ENCODE results near the gene KCMF1. TPM values are rescaled to one million over a fixed set of nuclear protein-coding genes. Genes with fewer than 3 reads are reported as not detected.
"Not testable (repeated sequence)": the region's sequence is repeated elsewhere in the genome, so short reads cannot be mapped to it uniquely, and the experiment has no call there.

KCMF1 gene
- 56.8 TPM for polyA plus RNA-seq (ENCODE audit: insufficient read length)
- long read RNA-seq, donor 1, full-length matches to known transcripts: 7 of 38 reads
- long read RNA-seq, donor 1, partial matches to known transcripts: 31 of 38 reads
- long read RNA-seq, donor 1, other reads (novel, unspliced or antisense): 0 of 38 reads
- long read RNA-seq, donor 2, full-length matches to known transcripts: 8 of 14 reads
- long read RNA-seq, donor 2, partial matches to known transcripts: 6 of 14 reads
- long read RNA-seq, donor 2, other reads (novel, unspliced or antisense): 0 of 14 reads
- long read RNA-seq, donor 3, full-length matches to known transcripts: 7 of 25 reads
- long read RNA-seq, donor 3, partial matches to known transcripts: 18 of 25 reads
- long read RNA-seq, donor 3, other reads (novel, unspliced or antisense): 0 of 25 reads
- long read RNA-seq, donor 4: 0 reads
- long read RNA-seq, donor 5, full-length matches to known transcripts: 21 of 21 reads
- long read RNA-seq, donor 5, partial matches to known transcripts: 0 of 21 reads
- long read RNA-seq, donor 5, other reads (novel, unspliced or antisense): 0 of 21 reads
- long read RNA-seq, donor 6, full-length matches to known transcripts: 5 of 22 reads
- long read RNA-seq, donor 6, partial matches to known transcripts: 17 of 22 reads
- long read RNA-seq, donor 6, other reads (novel, unspliced or antisense): 0 of 22 reads
- long read RNA-seq, donor 7, full-length matches to known transcripts: 16 of 35 reads
- long read RNA-seq, donor 7, partial matches to known transcripts: 19 of 35 reads
- long read RNA-seq, donor 7, other reads (novel, unspliced or antisense): 0 of 35 reads
- long read RNA-seq, donor 8, full-length matches to known transcripts: 4 of 9 reads
- long read RNA-seq, donor 8, partial matches to known transcripts: 5 of 9 reads
- long read RNA-seq, donor 8, other reads (novel, unspliced or antisense): 0 of 9 reads

- peak; percentile 60 for DNase-seq
Observed at GRCh38 chr2:84970868-84971509, at the start of gene KCMF1. Gene KCMF1, plus strand, starts transcription at chr2:84971161. Its CDS starts 291 bp downstream, at chr2:84971452.

GRCh38 chr2:84923009-84923408, 48.0 kb upstream of the KCMF1 start:
- DNase-seq: no peak

- DNase-seq: no peak
Observed at GRCh38 chr2:84924173-84925106, 46.5 kb upstream of the KCMF1 start.

GRCh38 chr2:84925336-84925723, 45.6 kb upstream of the KCMF1 start:
- no peak for DNase-seq

- peak; percentile 91 for DNase-seq
Observed at GRCh38 chr2:84925724-84926376, 45.1 kb upstream of the KCMF1 start.

GRCh38 chr2:84927275-84927627, 43.7 kb upstream of the KCMF1 start:
- DNase-seq: no peak

GRCh38 chr2:84931384-84931821, 39.6 kb upstream of the KCMF1 start:
- DNase-seq: no peak

- DNase-seq: no peak
Observed at GRCh38 chr2:84938194-84938879, 32.6 kb upstream of the KCMF1 start.

GRCh38 chr2:84939426-84940087, 31.4 kb upstream of the KCMF1 start:
- no peak for DNase-seq

GRCh38 chr2:84940088-84940470, 30.9 kb upstream of the KCMF1 start:
- DNase-seq: no peak

GRCh38 chr2:84940831-84941412, 30.0 kb upstream of the KCMF1 start:
- DNase-seq: no peak

GRCh38 chr2:84942166-84942565, 28.8 kb upstream of the KCMF1 start:
- DNase-seq: no peak

GRCh38 chr2:84942964-84943421, 28.0 kb upstream of the KCMF1 start:
- no peak for DNase-seq

- no peak for DNase-seq
Observed at GRCh38 chr2:84944295-84944909, 26.6 kb upstream of the KCMF1 start.

- DNase-seq: not testable (repeated sequence)
Observed at GRCh38 chr2:84945838-84946203, 25.1 kb upstream of the KCMF1 start.

- DNase-seq: no peak
Observed at GRCh38 chr2:84946204-84947009, 24.6 kb upstream of the KCMF1 start.

GRCh38 chr2:84947010-84947593, 23.9 kb upstream of the KCMF1 start:
- no peak for DNase-seq
